A549 (cell line): Measurements from ENCODE around the gene FAM240B.

Experiments
- CTCF ChIP-seq: fragments of >200 bp; sonication (Bioruptor Twin); formaldehyde crosslinking; IDR thresholded peaks from 3 replicates; pipeline ENCODE4 v1.5.1; 2016
- POLR2AphosphoS2 ChIP-seq: conservative IDR thresholded peaks from 2 replicates; pipeline ENCODE4 v1.6.1; 2012; ENCODE audit warnings: low read length, improper control_type of control experiment, inconsistent platforms

GRCh38 chr9:38670542-38671371 is 49.2 kb downstream of the FAM240B start:
- TF ChIP-seq POLR2AphosphoS2 (no peak), CTCF (no peak)
